Nephron progenitor cell (in vitro differentiated cells): Measurements from ENCODE around the gene EME1.

Experiments used
- DNase-seq: peaks from one replicate; pipeline ENCODE4 v3.0.0; 2021
- H3K27ac Mint-ChIP-seq: 2 replicates; pipeline ENCODE4 v1.8.0; 2021; ENCODE audit warnings: mild to moderate bottlenecking, moderate library complexity, mixed read lengths
- H3K27me3 Mint-ChIP-seq: 2 replicates; pipeline ENCODE4 v1.8.0; 2021; ENCODE audit warnings: mild to moderate bottlenecking, low read depth, mixed read lengths; ENCODE audit not compliant: poor library complexity
- H3K36me3 Mint-ChIP-seq: 2 replicates; pipeline ENCODE4 v1.8.0; 2021; ENCODE audit warnings: low read depth, mixed read lengths
- H3K4me1 Mint-ChIP-seq: 2 replicates; pipeline ENCODE4 v1.8.0; 2021; ENCODE audit warnings: mixed read lengths
- H3K4me3 Mint-ChIP-seq: 2 replicates; pipeline ENCODE4 v1.8.0; 2021; ENCODE audit warnings: mild to moderate bottlenecking, moderate library complexity, mixed read lengths
- H3K9me3 Mint-ChIP-seq: 2 replicates; pipeline ENCODE4 v1.8.0; 2021; ENCODE audit warnings: mild to moderate bottlenecking, moderate library complexity, mixed read lengths
- CTCF ChIP-seq: fragments of 200-600 bp; sonication (generic); IDR thresholded peaks from 2 replicates; pipeline ENCODE4 v1.5.0; 2021; ENCODE audit warnings: antibody characterized with exemption

EME1 gene

DNA sequence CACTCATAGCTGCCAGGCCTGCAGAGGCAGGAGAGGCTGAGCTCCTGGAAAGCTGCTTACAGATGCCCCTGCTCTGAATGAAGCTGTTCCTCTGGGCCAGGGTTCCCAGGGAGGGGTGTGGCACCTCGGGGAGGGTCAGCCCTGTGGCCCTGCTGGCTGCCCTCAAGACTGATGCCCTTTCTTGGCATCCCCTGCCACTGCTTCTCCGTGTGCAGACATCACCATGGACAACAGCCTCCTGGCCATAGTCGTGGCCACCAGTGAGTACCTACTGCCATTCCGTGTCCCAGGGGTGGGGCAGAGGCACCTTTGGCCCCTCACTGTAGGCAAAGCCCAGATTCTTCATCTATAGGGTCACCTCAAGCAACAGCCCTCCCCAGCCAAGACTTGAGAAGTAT is 9.0 kb upstream of the EME1 start:
- no peaks in the 10 kb centered on the region for H3K9me3 Mint-ChIP-seq
- no peak overlapping the region for H3K4me3 Mint-ChIP-seq
- no peak for TF ChIP-seq CTCF
- peaks cover 3% of the 10 kb centered on the region for H3K27me3 Mint-ChIP-seq
- H3K27ac Mint-ChIP-seq: peak overlapping the region; percentile 75
- peaks cover 19% of the 10 kb centered on the region for H3K36me3 Mint-ChIP-seq
- DNase-seq: no peak
- H3K4me1 Mint-ChIP-seq: peaks cover 42% of the 10 kb centered on the region

GRCh38 chr17:50364715-50365114 is 8.3 kb upstream of the EME1 start:
- peaks cover 3% of the 10 kb centered on the region for H3K27me3 Mint-ChIP-seq
- peak; percentile 18 for DNase-seq
- no peak overlapping the region for H3K4me3 Mint-ChIP-seq
- H3K9me3 Mint-ChIP-seq: no peaks in the 10 kb centered on the region
- peaks cover 23% of the 10 kb centered on the region for H3K36me3 Mint-ChIP-seq
- peaks cover 42% of the 10 kb centered on the region for H3K4me1 Mint-ChIP-seq
- H3K27ac Mint-ChIP-seq: peak overlapping the region; percentile 88
- no peak for TF ChIP-seq CTCF

DNA sequence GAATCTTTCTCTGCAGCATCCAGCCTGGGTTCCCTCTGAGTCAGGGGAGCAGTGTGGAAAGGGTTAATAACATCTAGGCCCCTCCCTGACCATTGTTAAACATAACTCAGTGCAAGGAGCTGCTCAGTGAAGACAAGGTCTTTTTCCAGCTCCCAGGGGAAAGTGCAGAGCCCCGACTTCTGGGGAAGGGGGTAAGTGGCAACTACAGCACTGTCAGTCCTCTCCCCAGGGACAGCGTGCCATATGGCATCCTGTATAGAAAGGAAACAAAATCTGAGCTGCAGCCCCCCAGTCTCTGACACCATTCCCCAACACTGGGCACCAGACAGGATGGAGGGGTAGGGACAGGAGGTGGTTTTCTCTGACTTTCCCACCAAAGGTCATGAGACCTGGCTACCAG is 7.9 kb upstream of the EME1 start:
- no peak for DNase-seq
- H3K36me3 Mint-ChIP-seq: peaks cover 28% of the 10 kb centered on the region
- no peaks in the 10 kb centered on the region for H3K9me3 Mint-ChIP-seq
- peaks cover 3% of the 10 kb centered on the region for H3K27me3 Mint-ChIP-seq
- H3K4me1 Mint-ChIP-seq: peaks cover 42% of the 10 kb centered on the region
- no peak overlapping the region for H3K4me3 Mint-ChIP-seq
- no peak for TF ChIP-seq CTCF
- peak overlapping the region; percentile 96 for H3K27ac Mint-ChIP-seq

- peak overlapping the region; percentile 96 for H3K27ac Mint-ChIP-seq
- no peak for TF ChIP-seq CTCF
- no peaks in the 10 kb centered on the region for H3K9me3 Mint-ChIP-seq
- H3K27me3 Mint-ChIP-seq: peaks cover 3% of the 10 kb centered on the region
- peaks cover 32% of the 10 kb centered on the region for H3K36me3 Mint-ChIP-seq
- DNase-seq: no peak
- no peak overlapping the region for H3K4me3 Mint-ChIP-seq
- H3K4me1 Mint-ChIP-seq: peaks cover 47% of the 10 kb centered on the region
Measured at GRCh38 chr17:50365649-50366393, 7.2 kb upstream of the EME1 start.

- Mint-ChIP-seq H3K4me1 (peaks cover 53% of the 10 kb centered on the region), H3K36me3 (peaks cover 42% of the 10 kb centered on the region), H3K27me3 (peaks cover 3% of the 10 kb centered on the region), H3K27ac (no peak overlapping the region), H3K4me3 (no peak overlapping the region), H3K9me3 (no peaks in the 10 kb centered on the region)
- TF ChIP-seq CTCF: no peak
- DNase-seq: no peak
Measured at GRCh38 chr17:50367401-50367800, 5.6 kb upstream of the EME1 start.

- Mint-ChIP-seq H3K36me3 (peaks cover 42% of the 10 kb centered on the region), H3K4me3 (peak overlapping the region; percentile 50), H3K27ac (peak overlapping the region; percentile 84), H3K9me3 (no peaks in the 10 kb centered on the region), H3K27me3 (peaks cover 3% of the 10 kb centered on the region), H3K4me1 (peaks cover 41% of the 10 kb centered on the region)
- DNase-seq: no peak
- no peak for TF ChIP-seq CTCF
Measured at GRCh38 chr17:50370052-50370451, 3.0 kb upstream of the EME1 start.
